GM12801 (cell line): Measurements from ENCODE around the gene ANKRD9.

Source experiments
- TF ChIP-seq, protein P1 (sequence below): IDR thresholded peaks from one replicate; pipeline ENCODE4 v1.5.1; 2011; ENCODE audit warnings: control low read depth; ENCODE audit not compliant: insufficient read length; ENCODE audit errors: extremely low read depth

Gene ANKRD9

DNA sequence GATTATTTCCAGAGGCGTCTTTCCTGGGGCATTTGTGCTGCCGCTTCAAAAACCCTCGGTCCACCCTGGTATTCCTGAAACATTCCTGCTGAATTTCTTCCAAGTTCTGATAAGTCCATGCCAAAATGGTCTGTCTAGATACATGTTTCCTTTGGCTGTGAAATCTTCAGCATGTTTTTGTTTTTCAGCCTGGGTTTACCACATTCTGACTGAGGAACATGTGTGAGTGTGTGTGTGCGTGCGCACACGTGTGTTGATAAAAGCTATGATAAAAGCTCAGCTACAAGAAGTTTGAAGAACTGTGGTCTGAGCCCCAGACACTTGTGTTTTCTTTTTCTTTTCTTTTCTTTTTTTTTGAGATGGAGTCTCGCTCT, 22.4 kb downstream of the ANKRD9 start:
- TF ChIP-seq, protein P1, sequence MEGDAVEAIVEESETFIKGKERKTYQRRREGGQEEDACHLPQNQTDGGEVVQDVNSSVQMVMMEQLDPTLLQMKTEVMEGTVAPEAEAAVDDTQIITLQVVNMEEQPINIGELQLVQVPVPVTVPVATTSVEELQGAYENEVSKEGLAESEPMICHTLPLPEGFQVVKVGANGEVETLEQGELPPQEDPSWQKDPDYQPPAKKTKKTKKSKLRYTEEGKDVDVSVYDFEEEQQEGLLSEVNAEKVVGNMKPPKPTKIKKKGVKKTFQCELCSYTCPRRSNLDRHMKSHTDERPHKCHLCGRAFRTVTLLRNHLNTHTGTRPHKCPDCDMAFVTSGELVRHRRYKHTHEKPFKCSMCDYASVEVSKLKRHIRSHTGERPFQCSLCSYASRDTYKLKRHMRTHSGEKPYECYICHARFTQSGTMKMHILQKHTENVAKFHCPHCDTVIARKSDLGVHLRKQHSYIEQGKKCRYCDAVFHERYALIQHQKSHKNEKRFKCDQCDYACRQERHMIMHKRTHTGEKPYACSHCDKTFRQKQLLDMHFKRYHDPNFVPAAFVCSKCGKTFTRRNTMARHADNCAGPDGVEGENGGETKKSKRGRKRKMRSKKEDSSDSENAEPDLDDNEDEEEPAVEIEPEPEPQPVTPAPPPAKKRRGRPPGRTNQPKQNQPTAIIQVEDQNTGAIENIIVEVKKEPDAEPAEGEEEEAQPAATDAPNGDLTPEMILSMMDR = no peak

DNA sequence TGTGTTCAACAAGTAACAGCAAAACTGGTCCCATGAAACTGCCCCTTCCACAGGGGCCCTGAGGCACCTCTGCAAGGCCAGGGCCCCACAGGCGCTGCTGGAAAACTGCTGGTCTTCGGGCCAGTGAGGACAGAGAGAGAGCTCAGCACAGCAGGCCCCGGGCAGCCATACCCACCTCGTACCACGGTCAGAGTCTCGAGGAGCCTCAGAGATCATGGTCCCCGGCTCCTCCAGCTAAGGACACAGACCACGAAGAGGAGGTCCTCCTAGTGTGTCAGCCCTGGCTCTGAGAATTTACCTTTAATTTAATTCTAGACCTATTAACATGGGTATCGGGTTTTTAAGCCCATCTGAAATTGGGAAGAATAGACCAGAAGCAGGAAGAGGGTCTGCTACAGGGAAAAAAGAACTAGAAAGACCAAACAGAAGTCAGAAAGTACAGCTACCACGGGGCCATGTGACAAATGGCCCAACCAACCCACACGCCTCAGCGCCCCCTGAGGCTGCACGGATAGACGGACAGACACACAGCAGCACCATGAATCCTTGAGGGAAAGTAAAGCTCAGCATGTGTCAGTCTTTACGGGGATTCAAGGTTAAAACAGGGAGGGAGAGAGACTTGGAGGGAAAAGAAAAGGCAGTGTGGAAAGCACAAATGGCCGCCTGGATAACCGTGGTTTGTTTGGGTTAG, 22.9 kb downstream of the ANKRD9 start:
- TF ChIP-seq, protein P1 = no peak

DNA sequence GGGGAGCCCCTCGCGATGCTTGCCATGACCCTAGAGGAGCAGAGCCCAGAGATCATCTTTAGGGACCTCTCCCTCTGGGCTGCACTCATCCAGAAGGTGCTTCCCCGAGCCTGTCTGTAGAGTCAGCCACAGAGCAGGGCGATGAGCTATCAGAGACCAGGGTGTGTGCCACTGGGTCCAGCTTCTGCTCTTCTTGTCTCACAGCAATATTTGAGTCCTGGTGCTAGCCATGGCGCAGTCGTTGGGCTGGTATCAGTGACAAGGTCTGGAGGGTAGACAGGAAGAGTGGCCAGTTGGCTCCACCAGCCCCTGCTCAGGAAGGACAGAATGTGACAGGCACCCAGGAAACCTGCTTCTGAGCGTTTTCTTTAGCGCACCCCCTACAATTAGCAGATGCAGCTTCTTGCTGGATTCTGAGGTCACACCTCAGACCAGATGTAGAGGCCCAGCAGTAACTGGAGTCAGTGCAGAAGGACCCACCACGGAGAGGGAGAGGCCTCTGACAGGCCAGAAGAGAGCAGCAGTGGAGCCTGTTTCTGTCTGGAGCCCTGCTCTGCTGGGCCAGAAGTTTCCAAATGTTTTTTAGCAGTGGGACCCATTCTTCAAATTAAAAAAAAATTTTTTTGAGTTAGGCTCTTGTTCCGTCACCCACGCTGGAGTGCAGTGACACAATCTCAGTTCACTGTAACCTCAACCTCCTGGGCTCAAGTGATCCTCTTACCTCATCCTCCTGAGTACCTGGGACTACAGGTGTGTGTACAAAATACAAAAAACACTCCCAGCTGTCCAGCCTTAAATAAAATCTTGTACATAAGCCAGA, 23.7 kb downstream of the ANKRD9 start:
- TF ChIP-seq, protein P1 = no peak

DNA sequence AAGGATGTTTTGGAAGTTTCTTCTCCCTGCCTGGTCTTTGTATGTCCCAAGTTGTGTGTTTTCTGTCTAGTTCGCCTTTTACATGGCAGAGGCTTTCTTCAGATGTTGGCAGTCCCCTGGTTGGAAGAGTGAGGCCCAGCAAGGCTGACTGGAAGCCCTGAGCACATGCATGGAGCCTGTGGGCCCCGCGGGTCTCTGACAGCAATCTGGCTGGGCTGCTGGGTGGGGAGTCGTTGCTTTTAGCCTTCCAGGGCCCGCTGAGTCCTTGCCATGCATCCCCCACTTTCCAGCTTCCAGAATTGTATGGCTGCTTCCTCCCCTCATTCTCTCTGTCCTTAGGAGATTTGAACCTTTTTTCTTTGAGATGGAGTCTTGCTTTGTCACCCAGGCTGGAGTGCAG, 25.3 kb downstream of the ANKRD9 start:
- TF ChIP-seq, protein P1 = no peak

DNA sequence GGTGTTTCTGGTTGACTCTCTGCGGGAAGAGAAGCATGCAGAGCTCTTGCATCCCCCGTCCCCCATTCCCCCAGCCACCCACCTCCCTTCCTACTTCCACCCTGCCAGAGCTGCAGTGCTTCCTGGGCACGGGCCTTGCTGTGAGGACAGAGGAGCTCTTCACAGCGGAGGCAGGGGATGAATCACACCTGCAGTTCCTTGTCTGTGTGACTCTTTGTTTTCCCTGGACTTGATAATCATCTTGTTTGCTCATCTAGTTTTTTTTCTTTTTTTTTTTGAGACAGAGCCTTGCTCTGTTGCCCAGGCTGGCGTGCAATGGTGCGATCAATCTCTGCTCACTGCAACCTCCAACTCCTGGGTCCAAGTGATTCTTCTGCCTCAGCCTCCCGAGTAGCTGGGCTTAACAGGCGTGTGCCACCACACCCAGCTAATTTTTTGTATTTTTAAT, 27.8 kb downstream of the ANKRD9 start:
- TF ChIP-seq, protein P1 = no peak

DNA sequence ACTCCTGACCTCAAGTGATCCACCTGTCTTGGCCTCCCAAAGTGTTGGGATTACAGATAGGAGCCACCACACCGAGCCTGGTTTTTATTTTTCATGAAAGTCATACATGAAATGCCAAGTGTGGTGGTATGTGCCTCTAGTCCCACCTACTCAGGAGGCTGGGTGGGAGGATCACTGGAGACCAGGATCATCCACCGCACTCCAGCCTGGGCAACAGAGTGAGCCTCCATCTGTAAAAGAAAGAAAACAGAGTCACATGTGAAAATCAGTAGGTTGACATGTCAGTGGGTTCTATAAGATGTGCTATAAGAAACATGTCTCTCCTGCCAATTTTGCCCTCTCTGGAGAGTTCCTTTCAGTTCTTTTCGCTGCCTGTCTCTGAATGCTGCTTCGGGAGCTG, 28.2 kb downstream of the ANKRD9 start:
- TF ChIP-seq, protein P1 = no peak

DNA sequence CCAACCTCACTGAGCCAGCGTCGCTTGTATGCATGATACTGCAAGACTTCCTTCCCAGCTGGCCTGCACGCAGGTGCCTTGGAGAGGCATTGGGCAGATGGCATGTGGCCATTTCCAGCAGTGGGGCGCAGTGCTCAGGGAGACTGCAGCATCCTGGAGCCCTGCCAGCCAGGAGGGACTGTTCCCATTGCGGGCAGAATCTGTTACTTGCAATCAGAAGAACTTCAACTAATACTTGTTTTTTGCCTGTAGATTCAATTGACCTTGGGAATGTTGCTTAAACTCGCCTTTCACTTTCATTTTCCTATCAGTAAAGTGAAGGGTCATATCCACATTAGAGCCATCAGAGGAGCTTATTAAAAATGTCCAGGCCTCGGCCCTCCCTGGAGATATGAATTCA, 29.8 kb downstream of the ANKRD9 start:
- TF ChIP-seq, protein P1 = no peak
